ENCODE measurements around the gene GALT. TPM values are rescaled to one million over a fixed set of nuclear protein-coding genes. Genes with fewer than 3 reads are reported as not detected.

The GALT gene
- total RNA-seq, 2 donors from 2014 or later, result 63.5 to 104 TPM

DNA sequence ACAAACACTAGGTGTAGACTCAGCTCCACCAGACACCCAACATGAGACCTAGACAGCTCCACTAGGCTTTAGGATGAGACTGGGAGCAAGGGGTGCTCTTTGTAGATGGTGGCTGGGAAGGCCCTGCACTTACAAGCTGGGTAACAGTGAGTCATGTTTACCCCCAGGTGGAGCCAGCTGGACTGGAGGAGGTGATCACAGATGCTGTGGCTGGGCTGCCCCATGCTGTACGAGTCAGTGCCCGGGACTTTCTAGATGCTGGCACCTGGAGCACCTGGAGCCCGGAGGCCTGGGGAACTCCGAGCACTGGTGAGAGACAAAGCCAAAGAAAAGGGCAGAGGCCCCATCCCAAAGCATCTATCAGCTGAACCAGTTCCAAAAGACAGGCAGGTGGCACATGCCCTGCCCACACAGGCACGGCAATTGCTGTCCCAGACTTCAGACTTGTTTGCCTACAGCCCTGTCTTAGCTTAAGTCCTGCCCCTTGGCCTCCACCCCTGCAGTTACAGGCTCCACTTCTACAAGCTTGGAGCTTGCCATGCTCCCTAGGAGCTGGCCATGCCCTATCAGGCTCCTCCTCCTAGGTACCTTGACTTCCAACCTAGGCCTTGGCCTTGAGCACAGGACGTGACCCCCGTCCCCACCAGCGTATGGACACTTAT is 13.2 kb downstream of the GALT start:
- ATAC-seq (peak in 1 of 2 donors; percentile 42), DNase-seq (ENCODE audit: low spot score in 2 of 2) (no peak)
- Mint-ChIP-seq H3K27ac (no peak overlapping the region), H3K9me3 (no peaks in the 10 kb centered on the region), H3K36me3 (peaks cover 0 to 6% of the 10 kb centered on the region in 2 donors)

DNA sequence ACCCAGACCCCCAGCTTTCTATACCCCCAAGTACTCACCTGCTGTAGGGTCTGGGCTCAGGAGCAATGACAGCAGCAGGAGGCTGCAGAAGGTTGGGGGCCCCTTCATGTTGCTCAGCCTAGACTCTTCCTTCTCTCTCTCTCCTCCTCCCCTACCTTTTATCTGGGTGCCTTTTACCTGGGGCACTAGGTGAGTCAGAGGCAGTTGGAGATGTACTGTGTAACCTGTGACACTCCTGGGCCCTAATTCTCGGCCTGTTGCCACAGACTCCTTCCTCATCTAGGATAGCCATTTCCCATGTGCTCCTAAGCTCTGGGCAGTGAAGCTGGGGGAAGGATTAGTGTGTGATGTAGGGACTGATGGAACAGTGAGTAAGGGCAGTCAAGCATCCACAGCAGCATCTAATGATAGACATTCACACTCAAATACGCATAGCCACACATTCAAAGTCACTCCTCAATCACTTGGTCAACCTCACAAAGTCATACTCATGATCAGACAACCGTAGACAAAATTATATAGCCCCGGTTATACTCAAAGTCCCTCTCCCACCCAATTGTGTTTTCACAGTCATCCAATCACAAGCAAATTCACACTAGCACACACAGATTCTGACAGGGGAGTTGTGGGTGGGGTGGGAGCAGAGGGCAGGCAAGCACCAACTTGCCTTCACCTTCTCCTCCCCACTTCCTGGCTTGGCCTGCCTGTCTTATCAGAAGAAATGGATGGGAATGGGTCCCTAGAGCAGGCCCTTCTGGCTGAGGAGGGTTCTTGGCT is 16.2 kb downstream of the GALT start, which contains the start of gene CCL27:
Gene CCL27, minus strand, starts transcription at position 132 of the 777 bp plus-strand sequence. Its CDS starts 24 bp downstream, at position 108.
- Mint-ChIP-seq H3K9me3 (no peaks in the 10 kb centered on the region), H3K27ac (peak within 1 kb of the TSS; percentile 0 to 81), H3K36me3 (peaks cover 0 to 6% of the 10 kb centered on the region in 2 donors)
- DNase-seq (ENCODE audit: low spot score in 2 of 2) (no peak), ATAC-seq (no peak)

DNA sequence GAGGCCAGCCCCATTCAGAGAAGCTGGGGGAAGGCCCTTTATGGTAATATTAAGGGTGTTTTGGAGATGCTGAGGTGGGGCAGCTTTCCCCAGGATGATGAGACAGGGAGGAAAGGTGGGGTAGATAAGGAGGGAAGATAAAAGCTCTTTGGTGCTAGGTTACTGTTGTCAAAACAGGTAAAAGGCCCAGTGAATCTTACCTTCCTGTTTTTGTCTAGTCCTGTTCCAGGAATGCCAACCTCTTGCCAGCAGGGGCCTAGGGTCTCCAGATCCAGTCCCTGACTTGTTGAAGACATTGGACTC is 16.8 kb downstream of the GALT start:
- Mint-ChIP-seq H3K27ac (peak overlapping the region in 1 of 2 donors; percentile 81), H3K36me3 (peaks cover 0 to 6% of the 10 kb centered on the region in 2 donors), H3K9me3 (no peaks in the 10 kb centered on the region)
- DNase-seq (ENCODE audit: low spot score in 2 of 2) (no peak), ATAC-seq (no peak)

DNA sequence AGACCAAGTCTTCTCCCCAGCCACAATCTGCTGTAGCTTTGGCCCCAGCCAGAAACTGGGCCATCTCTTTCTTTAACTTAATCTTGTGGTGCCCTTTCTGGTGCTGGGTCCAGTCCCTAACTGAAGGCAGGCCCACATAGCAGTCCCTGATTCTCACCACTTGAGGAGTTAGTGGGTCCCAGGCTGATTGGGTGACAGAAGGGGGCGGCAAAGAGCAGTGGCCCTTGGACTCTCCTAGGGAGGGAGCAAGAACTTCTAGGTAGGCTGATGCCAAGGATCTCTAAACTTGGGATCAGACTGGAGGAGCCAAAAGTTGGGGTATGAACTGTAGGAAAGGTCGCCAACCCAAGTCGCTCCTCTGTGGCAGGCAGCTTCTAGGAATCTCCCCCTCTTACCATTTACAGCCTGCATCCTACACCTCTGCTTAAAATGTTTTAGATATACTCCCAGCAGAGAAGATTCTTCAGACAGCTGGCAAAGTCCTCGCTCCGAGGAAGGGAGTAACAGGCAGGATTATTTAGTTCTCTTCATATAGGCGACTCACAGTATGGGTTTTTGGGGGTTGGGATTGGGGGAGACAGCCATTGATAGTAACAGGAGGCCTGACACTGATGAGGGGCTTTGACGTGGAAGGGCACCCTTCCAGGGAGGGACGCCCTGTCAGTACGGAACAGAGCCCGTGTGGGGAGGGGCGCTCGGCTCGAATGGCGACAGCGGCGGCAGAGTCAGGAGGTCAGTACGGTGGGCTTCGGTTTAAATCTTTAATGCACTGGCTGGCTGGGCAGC is 18.0 kb downstream of the GALT start:
- Mint-ChIP-seq H3K9me3 (peaks cover 5 to 7% of the 10 kb centered on the region in 2 donors), H3K36me3 (peaks cover 8 to 13% of the 10 kb centered on the region in 2 donors), H3K27ac (peak overlapping the region in 1 of 2 donors; percentile 81)
- DNase-seq (ENCODE audit: low spot score in 2 of 2) (peak; percentile 65 to 84), ATAC-seq (peak; percentile 60 to 66)

DNA sequence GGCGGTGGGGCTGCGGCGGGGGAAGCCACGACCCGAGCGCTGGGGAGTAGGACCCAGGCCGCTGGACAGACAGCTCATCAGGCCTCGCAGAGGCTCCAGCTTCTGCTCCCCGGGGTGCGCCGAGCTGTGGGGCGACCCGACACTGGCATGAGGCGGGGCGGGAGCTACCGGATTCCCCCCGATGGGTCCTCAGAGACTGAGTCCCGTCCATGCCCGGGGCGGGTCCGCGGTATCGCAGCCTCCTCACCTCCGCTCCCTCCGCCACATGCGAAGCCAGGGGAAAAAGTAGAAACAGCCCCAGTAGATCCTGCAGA is 18.5 kb downstream of the GALT start:
- Mint-ChIP-seq H3K27ac (peak overlapping the region in 1 of 2 donors; percentile 81), H3K36me3 (peaks cover 13 to 18% of the 10 kb centered on the region in 2 donors), H3K9me3 (peaks cover 5 to 12% of the 10 kb centered on the region in 2 donors)
- peak in 1 of 2 donors; percentile 33 for ATAC-seq
- peak in 1 of 2 donors; percentile 82 for DNase-seq (ENCODE audit: low spot score in 2 of 2)

DNA sequence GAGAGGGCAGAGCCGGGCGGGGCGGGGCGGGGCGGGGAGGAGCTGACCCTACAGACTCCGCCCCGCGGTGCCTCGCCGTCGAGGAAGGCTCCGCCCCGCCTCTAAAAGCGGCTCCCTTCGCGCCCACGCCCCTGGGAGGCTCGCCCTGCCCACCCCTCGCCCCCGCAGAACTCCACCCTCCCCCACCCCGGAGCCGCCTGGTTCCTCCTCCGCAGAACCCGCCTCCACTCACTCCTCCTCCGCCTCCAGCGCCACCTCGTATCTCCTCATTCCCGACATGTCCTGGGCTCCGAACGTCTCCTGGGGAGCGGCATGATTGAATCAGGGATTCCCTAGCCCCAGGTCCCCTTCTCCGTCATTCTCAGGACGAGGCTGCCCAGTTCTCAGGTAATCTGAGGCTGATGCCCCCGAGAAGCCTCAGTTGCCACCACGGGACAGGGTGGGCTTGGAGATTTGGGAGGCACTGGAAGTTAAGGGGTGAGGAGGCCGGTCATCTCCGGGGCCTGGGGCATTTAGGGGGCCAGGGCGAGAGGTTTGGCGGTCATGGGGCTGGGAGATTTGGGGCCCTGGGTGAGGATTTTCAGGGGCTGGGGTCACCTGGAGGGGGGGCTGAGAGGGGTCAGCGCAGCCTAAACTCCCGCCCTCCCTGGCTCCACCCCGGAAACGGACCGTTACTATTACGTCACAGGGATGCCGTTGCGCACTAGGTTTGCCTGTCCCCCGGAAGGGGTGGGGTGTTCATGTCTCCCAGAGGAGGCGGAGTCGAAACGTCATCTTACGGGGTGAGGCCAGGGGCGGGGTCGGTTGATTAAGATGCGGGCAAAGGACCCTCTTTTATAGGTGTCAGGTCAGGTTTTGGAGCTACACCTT is 19.1 kb downstream of the GALT start:
- H3K27ac Mint-ChIP-seq, result peak overlapping the region; percentile 81 to 94
- DNase-seq (ENCODE audit: low spot score in 2 of 2), result peak; percentile 80 to 84
- peaks cover 13 to 18% of the 10 kb centered on the region in 2 donors for H3K36me3 Mint-ChIP-seq
- H3K9me3 Mint-ChIP-seq, result peaks cover 5 to 12% of the 10 kb centered on the region in 2 donors
- peak; percentile 80 to 84 for ATAC-seq

DNA sequence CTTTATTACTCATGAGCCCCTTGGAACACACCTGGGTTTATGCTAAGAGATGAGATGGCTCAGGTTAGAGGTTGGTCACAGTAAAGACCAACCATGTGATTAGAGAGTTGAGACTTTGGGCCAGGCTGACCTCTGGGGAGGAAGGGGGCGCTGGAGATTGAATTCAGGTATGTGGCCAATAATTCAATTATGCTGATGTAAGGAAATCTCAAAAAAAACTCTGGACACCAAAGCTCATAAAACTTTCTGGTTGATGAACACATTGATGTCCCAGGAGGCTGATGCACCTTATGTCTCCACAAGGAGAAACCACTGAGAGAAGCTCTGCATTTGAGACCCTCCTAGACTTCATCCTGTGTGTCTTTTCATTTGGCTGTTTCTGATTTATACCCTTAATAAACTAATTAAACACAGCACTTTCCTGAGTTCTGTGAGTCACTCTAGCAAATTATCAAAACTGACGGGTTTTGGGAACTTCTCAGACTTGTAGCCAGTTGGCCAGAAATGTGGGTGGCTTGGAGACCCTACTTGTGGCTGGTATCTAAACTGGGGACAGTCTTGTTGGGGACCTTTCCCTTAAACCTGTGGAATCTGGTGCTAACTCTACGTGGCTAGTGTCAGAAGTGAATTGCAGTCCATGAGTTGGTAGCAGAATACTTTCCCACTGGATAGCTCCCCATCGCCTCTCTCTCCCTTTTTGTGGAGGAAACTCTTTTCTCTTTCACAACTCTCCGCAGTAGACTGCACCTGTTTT is 23.5 kb downstream of the GALT start:
- ATAC-seq (no peak), DNase-seq (ENCODE audit: low spot score in 2 of 2) (no peak)
- H3K9me3 Mint-ChIP-seq, result peaks cover 5 to 12% of the 10 kb centered on the region in 2 donors
- peaks cover 11 to 13% of the 10 kb centered on the region in 2 donors for H3K36me3 Mint-ChIP-seq
- H3K27ac Mint-ChIP-seq, result no peak overlapping the region

DNA sequence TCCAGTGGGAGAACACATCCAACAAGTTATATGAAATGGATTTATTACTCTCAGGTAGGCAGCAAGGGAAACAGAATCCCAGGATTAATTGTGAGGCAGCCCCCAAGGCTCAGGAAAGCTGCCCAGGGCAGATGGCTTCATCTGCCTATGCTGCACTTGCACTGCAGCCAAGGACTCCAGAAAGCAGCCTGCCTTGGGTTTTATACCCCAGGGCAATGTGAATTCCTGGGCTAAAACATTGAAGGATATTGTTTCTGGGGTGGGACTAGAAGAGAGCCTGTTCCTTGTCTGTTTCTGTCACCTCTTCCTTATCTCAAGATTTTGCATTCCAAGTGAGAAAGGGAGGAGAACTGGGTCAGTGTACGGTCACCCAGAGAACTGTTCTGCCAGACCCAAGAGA is 24.8 kb downstream of the GALT start:
- DNase-seq (ENCODE audit: low spot score in 2 of 2), result no peak
- peaks cover 5 to 12% of the 10 kb centered on the region in 2 donors for H3K9me3 Mint-ChIP-seq
- no peak overlapping the region for H3K27ac Mint-ChIP-seq
- ATAC-seq, result no peak
- H3K36me3 Mint-ChIP-seq, result peaks cover 11 to 13% of the 10 kb centered on the region in 2 donors

DNA sequence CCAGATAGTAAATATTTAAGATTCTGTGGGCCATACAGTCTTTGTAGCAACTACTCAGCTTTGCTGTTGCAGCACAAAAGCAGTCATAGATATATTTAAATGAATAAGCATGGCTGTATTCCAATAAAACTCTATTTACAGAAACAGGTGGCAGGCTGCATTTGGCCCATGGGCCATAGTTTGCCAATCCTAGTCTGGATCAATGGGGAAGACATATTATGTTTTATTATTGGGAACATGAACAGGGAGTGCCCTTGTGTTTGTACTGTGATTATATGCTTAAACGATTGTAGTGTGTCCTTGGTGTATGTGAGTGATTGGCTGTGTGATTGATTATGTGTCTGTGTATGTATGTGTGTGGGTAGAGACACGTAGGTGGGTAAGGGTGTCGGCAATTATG is 28.0 kb downstream of the GALT start:
- no peak for DNase-seq (ENCODE audit: low spot score in 2 of 2)
- Mint-ChIP-seq H3K36me3 (peaks cover 5% of the 10 kb centered on the region in 2 donors), H3K9me3 (peaks cover under 1 to 5% of the 10 kb centered on the region in 2 donors), H3K27ac (no peak overlapping the region)
- ATAC-seq, result no peak

DNA sequence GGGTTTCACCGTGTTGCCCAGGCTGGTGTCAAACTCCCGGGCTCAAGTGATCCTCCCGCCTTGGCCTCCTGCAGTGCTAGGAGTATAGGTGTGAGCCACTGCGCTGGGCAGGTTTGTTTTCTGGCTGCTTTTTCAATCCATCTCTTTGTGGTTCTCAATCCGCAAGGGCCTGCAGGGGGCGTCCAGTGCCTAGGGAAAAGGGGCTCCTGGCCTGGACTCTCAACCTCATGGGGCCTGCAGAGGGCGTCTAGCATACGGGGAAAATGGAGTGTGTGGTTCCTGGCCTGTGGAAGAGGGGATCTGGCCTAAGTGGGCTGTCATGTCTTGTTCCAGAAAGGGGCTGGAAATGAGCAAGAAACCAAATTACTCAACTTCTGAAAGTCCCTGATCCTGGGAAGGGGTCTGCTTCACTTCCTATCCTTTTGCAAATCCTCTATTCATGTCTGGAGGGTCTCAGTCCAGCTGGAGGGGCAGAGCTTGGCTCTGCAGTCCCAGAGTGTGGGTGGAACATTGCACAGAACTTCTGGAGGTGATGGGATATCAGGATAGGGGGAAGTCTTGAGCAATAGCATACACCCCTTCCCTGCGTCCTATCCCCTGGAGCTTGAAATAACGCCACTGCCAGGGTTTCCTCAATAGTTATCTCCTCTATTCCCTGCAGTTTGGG is 28.7 kb downstream of the GALT start:
- peak; percentile 44 to 85 for ATAC-seq
- no peak overlapping the region for H3K27ac Mint-ChIP-seq
- H3K9me3 Mint-ChIP-seq, result no peaks in the 10 kb centered on the region
- DNase-seq (ENCODE audit: low spot score in 2 of 2), result peak in 1 of 2 donors; percentile 55
- no peaks in the 10 kb centered on the region for H3K36me3 Mint-ChIP-seq

DNA sequence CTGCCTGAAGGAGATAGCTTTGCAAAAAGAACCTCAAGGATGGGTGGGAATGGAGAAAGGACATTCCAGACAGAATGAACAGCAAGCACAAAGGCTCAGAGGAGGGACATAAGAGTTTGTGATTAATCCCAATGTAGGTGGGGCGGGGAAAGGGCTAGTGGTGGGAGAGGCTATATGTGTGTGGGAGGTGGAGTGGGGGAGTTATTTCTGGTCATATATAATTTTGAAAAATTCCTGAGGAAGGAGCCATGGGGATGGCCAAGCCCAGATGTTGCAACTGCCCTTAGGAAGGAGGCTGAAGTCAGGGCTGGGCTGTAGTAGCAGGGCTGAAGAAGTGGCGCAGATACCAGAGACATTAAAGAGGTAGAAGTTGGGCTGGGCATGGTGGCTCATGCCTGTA is 29.4 kb downstream of the GALT start:
- ATAC-seq, result no peak
- no peak for DNase-seq (ENCODE audit: low spot score in 2 of 2)
- Mint-ChIP-seq H3K9me3 (no peaks in the 10 kb centered on the region), H3K27ac (peak overlapping the region in 1 of 2 donors; percentile 8), H3K36me3 (no peaks in the 10 kb centered on the region)

DNA sequence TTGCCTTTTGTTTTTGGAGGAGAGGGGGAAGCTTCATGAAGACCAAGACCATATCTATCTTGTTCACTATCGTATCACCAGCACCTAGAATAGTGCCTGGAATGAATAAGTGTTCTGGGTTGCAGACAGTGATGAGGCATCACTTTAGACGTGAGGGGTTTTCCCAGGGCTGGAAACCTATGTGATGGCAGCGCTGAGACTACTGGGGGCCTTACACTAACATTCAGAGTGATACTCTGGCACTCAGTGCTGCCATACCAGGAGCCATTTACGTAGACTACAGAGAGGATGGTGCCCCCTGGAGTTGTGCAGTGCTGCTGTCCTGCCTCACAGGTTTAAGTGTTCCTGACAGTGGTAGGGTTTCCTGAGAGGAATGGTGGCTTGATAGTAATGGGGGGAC is 37.7 kb downstream of the GALT start:
- H3K27ac Mint-ChIP-seq, result no peak overlapping the region
- H3K9me3 Mint-ChIP-seq, result no peaks in the 10 kb centered on the region
- H3K36me3 Mint-ChIP-seq, result no peaks in the 10 kb centered on the region
- ATAC-seq, result peak; percentile 95 to 97
- DNase-seq (ENCODE audit: low spot score in 2 of 2), result no peak

DNA sequence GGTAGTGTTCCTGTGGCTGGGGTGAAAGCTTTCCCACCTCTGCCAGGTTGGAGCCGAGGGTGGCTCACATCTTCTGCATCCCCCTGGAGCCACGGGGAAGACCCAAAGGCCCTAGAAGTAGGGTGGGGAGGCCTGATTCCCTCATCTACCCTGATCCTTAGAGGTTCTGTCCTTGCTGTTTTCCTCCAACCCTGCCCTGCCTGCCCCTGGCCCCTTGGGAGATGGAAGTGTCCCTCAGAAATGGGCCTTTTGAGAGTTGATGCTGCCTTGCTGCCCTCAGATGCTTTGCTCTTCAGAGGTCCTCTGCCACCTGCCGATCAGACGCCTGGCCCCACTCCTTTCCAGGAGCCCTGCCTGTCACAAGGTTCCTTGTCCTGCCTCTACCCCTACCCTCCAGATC is 38.3 kb downstream of the GALT start:
- ATAC-seq (no peak), DNase-seq (ENCODE audit: low spot score in 2 of 2) (no peak)
- Mint-ChIP-seq H3K9me3 (no peaks in the 10 kb centered on the region), H3K36me3 (no peaks in the 10 kb centered on the region), H3K27ac (no peak overlapping the region)

DNA sequence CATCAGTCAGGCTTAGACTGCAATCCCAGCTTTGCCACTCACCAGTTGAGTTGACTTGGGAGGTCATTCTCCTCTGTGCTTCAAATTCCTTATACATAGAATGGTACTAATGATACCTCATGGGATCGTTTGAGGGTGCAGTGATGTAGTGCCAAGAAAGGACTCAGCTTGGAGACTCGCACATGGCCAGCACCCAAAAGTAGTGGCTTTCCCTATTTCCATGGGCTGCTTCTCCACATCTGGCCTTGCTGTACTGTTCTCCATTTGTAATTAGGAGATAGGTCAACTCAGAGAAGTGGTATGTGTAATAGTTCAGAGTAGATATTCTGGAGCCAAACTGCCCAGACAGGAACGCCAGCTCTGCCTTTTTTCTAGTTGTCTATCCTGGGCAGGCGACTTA is 39.1 kb downstream of the GALT start:
- Mint-ChIP-seq H3K9me3 (no peaks in the 10 kb centered on the region), H3K36me3 (no peaks in the 10 kb centered on the region), H3K27ac (no peak overlapping the region)
- no peak for DNase-seq (ENCODE audit: low spot score in 2 of 2)
- no peak for ATAC-seq

DNA sequence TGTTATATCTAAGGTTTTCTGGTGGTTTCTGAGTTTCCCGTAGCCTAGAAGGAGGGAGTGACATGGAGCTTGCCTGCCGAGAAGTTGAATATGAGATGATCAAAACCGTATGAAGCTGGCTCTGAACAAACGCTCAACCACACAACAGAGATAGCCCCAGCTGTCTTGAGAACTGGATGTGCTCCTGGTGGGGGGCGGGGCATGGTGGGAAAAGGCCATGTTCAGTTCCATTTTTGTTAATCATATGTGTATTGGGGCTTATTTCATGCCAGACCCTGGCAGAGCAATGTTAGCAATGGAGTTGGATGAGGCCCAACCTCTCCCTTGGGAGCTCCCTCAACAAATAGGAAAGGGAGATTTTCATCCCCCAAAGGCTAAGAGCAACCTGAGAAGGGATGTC is 39.8 kb downstream of the GALT start:
- no peak for DNase-seq (ENCODE audit: low spot score in 2 of 2)
- no peaks in the 10 kb centered on the region for H3K9me3 Mint-ChIP-seq
- no peak for ATAC-seq
- no peak overlapping the region for H3K27ac Mint-ChIP-seq
- no peaks in the 10 kb centered on the region for H3K36me3 Mint-ChIP-seq

Measured in activated naive CD4-positive, alpha-beta T cell treated with anti-CD3 and anti-CD28 coated beads, Interleukin-2, amount 50 U/mL, for 72 hours (primary cell).